OCI-LY3 (cell line): ENCODE results near the gene NEURL1.

Experiments
- EZH2phosphoT487 ChIP-seq: fragments of 200-600 bp; shearing (Covaris generic); IDR thresholded peaks from 2 replicates; pipeline ENCODE4 v1.6.1; 2018; ENCODE audit warnings: antibody characterized with exemption, mixed run types, low read depth
- TF ChIP-seq, protein P1 (sequence below): fragments of 200-600, 300-600 bp; sonication (generic); IDR thresholded peaks from 2 replicates; pipeline ENCODE4 v1.5.1; 2014; ENCODE audit warnings: antibody characterized with exemption, low read length, low read depth

DNA sequence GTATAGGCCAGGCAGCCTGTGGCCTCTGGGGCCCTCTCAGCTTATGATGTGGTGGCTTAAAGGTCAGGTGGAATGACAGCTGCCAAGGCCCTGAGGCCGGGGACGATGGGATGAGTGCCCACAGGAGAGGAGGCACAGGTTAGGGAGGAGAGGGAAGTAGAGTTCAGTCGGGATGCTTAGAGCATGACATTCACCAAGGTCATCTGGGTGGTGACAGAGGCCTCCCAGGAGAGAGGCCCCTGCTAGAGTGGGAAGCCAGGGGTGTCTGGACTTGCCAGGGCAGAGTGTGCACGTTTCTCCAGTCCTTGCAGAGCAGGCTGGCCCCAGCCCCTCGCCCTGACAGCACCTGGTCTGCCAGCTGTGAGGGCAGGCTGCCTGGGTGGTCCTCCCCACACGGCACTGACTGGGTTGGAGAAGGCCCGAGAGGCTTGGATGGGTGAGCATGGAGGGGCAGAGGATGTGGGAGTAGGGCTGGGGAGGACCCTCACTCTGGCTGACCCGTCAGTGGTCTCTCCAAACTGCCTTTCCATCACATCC is 36.3 kb upstream of the NEURL1 start:
- TF ChIP-seq, protein P1, sequence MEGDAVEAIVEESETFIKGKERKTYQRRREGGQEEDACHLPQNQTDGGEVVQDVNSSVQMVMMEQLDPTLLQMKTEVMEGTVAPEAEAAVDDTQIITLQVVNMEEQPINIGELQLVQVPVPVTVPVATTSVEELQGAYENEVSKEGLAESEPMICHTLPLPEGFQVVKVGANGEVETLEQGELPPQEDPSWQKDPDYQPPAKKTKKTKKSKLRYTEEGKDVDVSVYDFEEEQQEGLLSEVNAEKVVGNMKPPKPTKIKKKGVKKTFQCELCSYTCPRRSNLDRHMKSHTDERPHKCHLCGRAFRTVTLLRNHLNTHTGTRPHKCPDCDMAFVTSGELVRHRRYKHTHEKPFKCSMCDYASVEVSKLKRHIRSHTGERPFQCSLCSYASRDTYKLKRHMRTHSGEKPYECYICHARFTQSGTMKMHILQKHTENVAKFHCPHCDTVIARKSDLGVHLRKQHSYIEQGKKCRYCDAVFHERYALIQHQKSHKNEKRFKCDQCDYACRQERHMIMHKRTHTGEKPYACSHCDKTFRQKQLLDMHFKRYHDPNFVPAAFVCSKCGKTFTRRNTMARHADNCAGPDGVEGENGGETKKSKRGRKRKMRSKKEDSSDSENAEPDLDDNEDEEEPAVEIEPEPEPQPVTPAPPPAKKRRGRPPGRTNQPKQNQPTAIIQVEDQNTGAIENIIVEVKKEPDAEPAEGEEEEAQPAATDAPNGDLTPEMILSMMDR = no peak
- no peak for TF ChIP-seq EZH2phosphoT487
